Large intestine (tissue), 3 donors: ENCODE data around the gene LY6G6D. TPM values are rescaled to one million over a fixed set of nuclear protein-coding genes. Genes with fewer than 3 reads are reported as not detected.

Experiments used
- DNase-seq, 2 donors: peaks; one replicate each; pipeline versions ENCODE4 v3.0.0 to v3.0.0-alpha.2; 2013
- H3K27ac ChIP-seq: one replicate; pipeline ENCODE4 v1.5.1; 2013; ENCODE audit warnings: low read length
- H3K27me3 ChIP-seq: 2 replicates; pipeline ENCODE4 v1.6.1; 2013; ENCODE audit warnings: low read length; ENCODE audit not compliant: control insufficient read depth, insufficient read depth
- H3K36me3 ChIP-seq: 2 replicates; pipeline ENCODE4 v1.6.1; 2013; ENCODE audit warnings: low read length; ENCODE audit not compliant: control insufficient read depth, insufficient read depth
- H3K4me1 ChIP-seq: one replicate; pipeline ENCODE4 v1.6.1; 2013; ENCODE audit warnings: low read length; ENCODE audit not compliant: control insufficient read depth, insufficient read depth
- H3K4me3 ChIP-seq: one replicate; pipeline ENCODE4 v1.5.1; 2013; ENCODE audit warnings: low read length
- H3K9me3 ChIP-seq: one replicate; pipeline ENCODE4 v1.6.1; 2013; ENCODE audit warnings: mild to moderate bottlenecking, low read depth, low read length, moderate library complexity; ENCODE audit not compliant: control insufficient read depth
- WGBS: methylation state at CpG from one replicate; pipeline ENCODE4 v1.1.5; 2013; ENCODE audit warnings: low lambda C conversion rate; ENCODE audit not compliant: insufficient coverage; 5-methylcytosine and 5-hydroxymethylcytosine counted together
- polyA plus RNA-seq: library from polyadenylated mRNA; unstranded; fragments of 120-200 nt; gene quantifications from one replicate; pipeline ENCODE4 v1.2.1, GENCODE V29; 2013

The LY6G6D gene
- polyA plus RNA-seq, 1 donor, result 0.19 TPM

GRCh38 chr6:31749301-31750036, 34.3 kb downstream of the LY6G6D start:
- H3K27me3 ChIP-seq, result no peaks in the 10 kb centered on the region
- no peak overlapping the region for H3K27ac ChIP-seq
- WGBS, result no CpG with 5 or more reads among the region's 8 CpGs
- DNase-seq, result no peak
- H3K4me3 ChIP-seq, result no peak overlapping the region
- H3K36me3 ChIP-seq, result peaks cover 8% of the 10 kb centered on the region
- H3K4me1 ChIP-seq, result no peaks in the 10 kb centered on the region
- no peaks in the 10 kb centered on the region for H3K9me3 ChIP-seq

GRCh38 chr6:31750411-31751022, 35.4 kb downstream of the LY6G6D start:
- DNase-seq, result no peak
- H3K27me3 ChIP-seq, result no peaks in the 10 kb centered on the region
- no peaks in the 10 kb centered on the region for H3K4me1 ChIP-seq
- WGBS, result 72% methylated on average over 2 of the region's 7 CpGs
- H3K27ac ChIP-seq, result no peak overlapping the region
- H3K36me3 ChIP-seq, result peaks cover 8% of the 10 kb centered on the region
- H3K9me3 ChIP-seq, result no peaks in the 10 kb centered on the region
- H3K4me3 ChIP-seq, result no peak overlapping the region

GRCh38 chr6:31752739-31753319, 37.7 kb downstream of the LY6G6D start:
- WGBS, result no CpG with 5 or more reads among the region's 8 CpGs
- Histone ChIP-seq H3K27ac (no peak overlapping the region), H3K36me3 (peaks cover 3% of the 10 kb centered on the region), H3K9me3 (no peaks in the 10 kb centered on the region), H3K27me3 (no peaks in the 10 kb centered on the region), H3K4me1 (no peaks in the 10 kb centered on the region), H3K4me3 (no peak overlapping the region)
- DNase-seq, result no peak

GRCh38 chr6:31758281-31758680, 43.1 kb downstream of the LY6G6D start:
- DNase-seq, result no peak
- peaks cover 32% of the 10 kb centered on the region for H3K36me3 ChIP-seq
- no peak overlapping the region for H3K4me3 ChIP-seq
- WGBS, result no CpG with 5 or more reads among the region's 2 CpGs
- peaks cover 19% of the 10 kb centered on the region for H3K4me1 ChIP-seq
- no peaks in the 10 kb centered on the region for H3K27me3 ChIP-seq
- H3K9me3 ChIP-seq, result no peaks in the 10 kb centered on the region
- no peak overlapping the region for H3K27ac ChIP-seq

GRCh38 chr6:31760790-31761189, 45.6 kb downstream of the LY6G6D start:
- Histone ChIP-seq H3K4me3 (no peak overlapping the region), H3K36me3 (peaks cover 33% of the 10 kb centered on the region), H3K27me3 (no peaks in the 10 kb centered on the region), H3K4me1 (peaks cover 37% of the 10 kb centered on the region), H3K9me3 (no peaks in the 10 kb centered on the region), H3K27ac (peak overlapping the region; percentile 3)
- no CpG with 5 or more reads among the region's 5 CpGs for WGBS
- peak in 1 of 2 donors; percentile 76 for DNase-seq

GRCh38 chr6:31761343-31761742, 46.2 kb downstream of the LY6G6D start:
- H3K27ac ChIP-seq, result peak overlapping the region; percentile 3
- DNase-seq, result no peak

GRCh38 chr6:31762356-31762755, 47.2 kb downstream of the LY6G6D start, which contains the start of gene SAPCD1:
Gene SAPCD1 (plus strand): TSS chr6:31762656. CDS start chr6:31763055, 399 bp downstream.
- H3K27ac ChIP-seq, result peak within 1 kb of the TSS; percentile 3
- peaks cover 33% of the 10 kb centered on the region for H3K36me3 ChIP-seq
- no peak within 1 kb of the TSS for H3K4me3 ChIP-seq
- no peaks in the 10 kb centered on the region for H3K9me3 ChIP-seq
- DNase-seq, result no peak
- no peaks in the 10 kb centered on the region for H3K27me3 ChIP-seq
- WGBS, result no CpG with 5 or more reads among the region's 4 CpGs
- H3K4me1 ChIP-seq, result peaks cover 47% of the 10 kb centered on the region

More at GRCh38 chr6:31761343-31761742, 46.2 kb downstream of the LY6G6D start:
- Histone ChIP-seq H3K27me3 (no peaks in the 10 kb centered on the region), H3K36me3 (peaks cover 33% of the 10 kb centered on the region), H3K4me3 (no peak overlapping the region), H3K4me1 (peaks cover 42% of the 10 kb centered on the region), H3K9me3 (no peaks in the 10 kb centered on the region)
- no CpG with 5 or more reads among the region's 8 CpGs for WGBS

GRCh38 chr6:31762878-31763618, 47.9 kb downstream of the LY6G6D start:
- no peaks in the 10 kb centered on the region for H3K27me3 ChIP-seq
- peaks cover 47% of the 10 kb centered on the region for H3K4me1 ChIP-seq
- H3K9me3 ChIP-seq, result no peaks in the 10 kb centered on the region
- H3K36me3 ChIP-seq, result peaks cover 33% of the 10 kb centered on the region
- H3K4me3 ChIP-seq, result no peak overlapping the region
- H3K27ac ChIP-seq, result no peak overlapping the region
- WGBS, result no CpG with 5 or more reads among the region's 8 CpGs
- DNase-seq, result no peak

GRCh38 chr6:31763619-31763940, 48.4 kb downstream of the LY6G6D start:
- peaks cover 47% of the 10 kb centered on the region for H3K4me1 ChIP-seq
- no peak overlapping the region for H3K4me3 ChIP-seq
- no peaks in the 10 kb centered on the region for H3K27me3 ChIP-seq
- peak in 1 of 2 donors; percentile 56 for DNase-seq
- no peak overlapping the region for H3K27ac ChIP-seq
- no CpG with 5 or more reads among the region's 1 CpG for WGBS
- peaks cover 33% of the 10 kb centered on the region for H3K36me3 ChIP-seq
- no peaks in the 10 kb centered on the region for H3K9me3 ChIP-seq

GRCh38 chr6:31764198-31764597, 49.0 kb downstream of the LY6G6D start:
- H3K4me3 ChIP-seq, result no peak overlapping the region
- no peaks in the 10 kb centered on the region for H3K9me3 ChIP-seq
- H3K36me3 ChIP-seq, result peaks cover 31% of the 10 kb centered on the region
- no CpG with 5 or more reads among the region's 4 CpGs for WGBS
- peaks cover 47% of the 10 kb centered on the region for H3K4me1 ChIP-seq
- no peak overlapping the region for H3K27ac ChIP-seq
- no peaks in the 10 kb centered on the region for H3K27me3 ChIP-seq
- DNase-seq, result no peak
